GM19238 (cell line): ENCODE measurements around the gene QKI.
"Not testable (repeated sequence)": the region's sequence is repeated elsewhere in the genome, so short reads cannot be mapped to it uniquely, and the experiment has no call there.

Experiments used
- DNase-seq: peaks from one replicate; pipeline ENCODE4 v3.0.0; 2011; ENCODE audit warnings: low spot score; ENCODE audit not compliant: insufficient read length

Gene QKI

GRCh38 chr6:163414117-163414945 lies at the start of gene QKI:
TSS of gene QKI (plus strand) at chr6:163414718. CDS start at chr6:163415194, 476 bp downstream.
- DNase-seq, result peak; percentile 70

- DNase-seq, result no peak
Measured at GRCh38 chr6:163366288-163366687, 48.2 kb upstream of the QKI start.

- no peak for DNase-seq
Measured at GRCh38 chr6:163367497-163368183, 46.9 kb upstream of the QKI start.

- no peak for DNase-seq
Measured at GRCh38 chr6:163369141-163369540, 45.4 kb upstream of the QKI start.

- DNase-seq, result no peak
Measured at GRCh38 chr6:163369628-163370365, 44.7 kb upstream of the QKI start.

GRCh38 chr6:163370464-163371117 lies 43.9 kb upstream of the QKI start:
- no peak for DNase-seq

GRCh38 chr6:163371129-163371528 lies 43.4 kb upstream of the QKI start:
- DNase-seq, result no peak

- DNase-seq, result no peak
Measured at GRCh38 chr6:163373240-163373639, 41.3 kb upstream of the QKI start.

GRCh38 chr6:163375361-163375760 lies 39.2 kb upstream of the QKI start:
- no peak for DNase-seq

GRCh38 chr6:163376187-163376586 lies 38.3 kb upstream of the QKI start:
- DNase-seq, result no peak

GRCh38 chr6:163377561-163377960 lies 37.0 kb upstream of the QKI start:
- DNase-seq, result no peak

GRCh38 chr6:163380216-163380615 lies 34.3 kb upstream of the QKI start:
- DNase-seq, result no peak

GRCh38 chr6:163381118-163381756 lies 33.3 kb upstream of the QKI start:
- DNase-seq, result no peak

- not testable (repeated sequence) for DNase-seq
Measured at GRCh38 chr6:163383396-163383795, 31.1 kb upstream of the QKI start.

GRCh38 chr6:163383912-163384311 lies 30.6 kb upstream of the QKI start:
- no peak for DNase-seq

GRCh38 chr6:163384510-163384909 lies 30.0 kb upstream of the QKI start:
- no peak for DNase-seq

GRCh38 chr6:163385503-163385902 lies 29.0 kb upstream of the QKI start:
- DNase-seq, result not testable (repeated sequence)

GRCh38 chr6:163386329-163386908 lies 28.1 kb upstream of the QKI start:
- no peak for DNase-seq

GRCh38 chr6:163387317-163387716 lies 27.2 kb upstream of the QKI start:
- no peak for DNase-seq

- DNase-seq, result no peak
Measured at GRCh38 chr6:163389354-163389753, 25.2 kb upstream of the QKI start.

- no peak for DNase-seq
Measured at GRCh38 chr6:163390770-163391169, 23.7 kb upstream of the QKI start.
